DLD1 (cell line): Measurements from ENCODE around the gene MARK3.

ENCODE experiments used
- in situ Hi-C: cut with HindIII; loops from 2 replicates; pipeline ENCODE4 v1.10.0; 2017; ENCODE audit warnings: low sequenced_read_pairs

The MARK3 gene

GRCh38 chr14:103393676-103394626, 8.7 kb downstream of the MARK3 start:
- in situ Hi-C loops = loop anchor here (5.0 kb wide), 1 partner anchor 53 kb away; no protein-coding TSS in a partner anchor

- in situ Hi-C loops = no loop called here
These were observed 10.0 kb downstream of the MARK3 start for GRCh38 chr14:103395244-103395643.

- in situ Hi-C loops = no loop called here
These were observed 11.2 kb downstream of the MARK3 start for GRCh38 chr14:103396463-103396862.

- in situ Hi-C loops = no loop called here
These were observed 13.4 kb downstream of the MARK3 start for GRCh38 chr14:103398427-103399195.

- in situ Hi-C loops = no loop called here
These were observed 15.3 kb downstream of the MARK3 start for GRCh38 chr14:103400537-103400936.

GRCh38 chr14:103401223-103402214, 16.3 kb downstream of the MARK3 start:
- in situ Hi-C loops = no loop called here

- in situ Hi-C loops = no loop called here
These were observed 17.5 kb downstream of the MARK3 start for GRCh38 chr14:103402695-103403094.

- in situ Hi-C loops = no loop called here
These were observed 19.1 kb downstream of the MARK3 start for GRCh38 chr14:103404032-103404918.

- in situ Hi-C loops = no loop called here
These were observed 19.7 kb downstream of the MARK3 start for GRCh38 chr14:103404920-103405319.

- in situ Hi-C loops = no loop called here
These were observed 23.4 kb downstream of the MARK3 start for GRCh38 chr14:103408491-103409155.

- in situ Hi-C loops = no loop called here
These were observed 31.7 kb downstream of the MARK3 start for GRCh38 chr14:103416916-103417315.

- in situ Hi-C loops = no loop called here
These were observed 33.2 kb downstream of the MARK3 start for GRCh38 chr14:103418481-103418818.

GRCh38 chr14:103421556-103421955, 36.3 kb downstream of the MARK3 start:
- in situ Hi-C loops = no loop called here

GRCh38 chr14:103423050-103423461, 37.8 kb downstream of the MARK3 start:
- in situ Hi-C loops = no loop called here

- in situ Hi-C loops = no loop called here
These were observed 42.5 kb downstream of the MARK3 start for GRCh38 chr14:103427485-103428443.

GRCh38 chr14:103428723-103429556, 43.7 kb downstream of the MARK3 start:
- in situ Hi-C loops = no loop called here

GRCh38 chr14:103430358-103430757, 45.1 kb downstream of the MARK3 start:
- in situ Hi-C loops = no loop called here
